ENCODE data around the gene TMEM97.
"Not testable (repeated sequence)": the region's sequence is repeated elsewhere in the genome, so short reads cannot be mapped to it uniquely, and the experiment has no call there.

TMEM97 gene

DNA sequence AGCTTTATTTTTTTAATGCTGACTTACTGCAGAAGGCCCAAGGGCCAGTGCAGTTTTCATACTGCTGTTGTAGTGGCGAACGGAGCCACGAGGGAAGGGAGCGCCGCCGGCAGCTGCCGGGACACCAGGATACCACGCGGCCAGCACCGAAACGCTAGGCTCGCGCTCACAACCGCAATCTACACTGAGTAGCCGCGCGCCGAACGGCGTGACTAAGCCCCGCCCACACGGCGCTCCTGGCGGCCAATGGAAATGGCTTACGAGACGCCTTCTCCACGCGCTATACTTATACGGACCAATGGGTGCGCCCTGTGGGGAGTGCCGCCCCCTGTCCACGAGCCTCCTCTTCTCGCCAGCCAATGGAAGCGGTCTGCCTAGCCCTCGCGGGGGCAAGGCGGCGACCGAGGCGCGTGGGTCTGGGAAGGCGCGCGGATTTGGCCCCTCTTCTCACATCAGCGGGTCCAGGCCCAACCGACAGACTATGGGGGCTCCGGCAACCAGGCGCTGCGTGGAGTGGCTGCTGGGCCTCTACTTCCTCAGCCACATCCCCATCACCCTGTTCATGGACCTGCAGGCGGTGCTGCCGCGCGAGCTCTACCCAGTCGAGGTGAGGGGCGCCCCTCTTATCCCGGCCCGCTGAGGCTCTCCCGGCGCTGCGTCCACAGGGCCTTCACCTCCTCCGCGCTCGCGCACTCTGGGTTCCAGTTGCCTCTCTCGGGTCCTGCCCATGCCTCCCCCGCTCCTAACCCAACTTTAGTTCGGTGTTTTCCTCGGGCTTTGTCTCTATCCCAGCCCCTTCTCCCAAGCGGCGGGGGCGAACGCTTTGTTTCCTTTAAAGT, at the start of gene TMEM97:
TMEM97 (plus strand) TSS at position 442 of the 839 bp plus-strand sequence; CDS start at position 482, 40 bp downstream.
- DNase-seq = peak; percentile 94

DNA sequence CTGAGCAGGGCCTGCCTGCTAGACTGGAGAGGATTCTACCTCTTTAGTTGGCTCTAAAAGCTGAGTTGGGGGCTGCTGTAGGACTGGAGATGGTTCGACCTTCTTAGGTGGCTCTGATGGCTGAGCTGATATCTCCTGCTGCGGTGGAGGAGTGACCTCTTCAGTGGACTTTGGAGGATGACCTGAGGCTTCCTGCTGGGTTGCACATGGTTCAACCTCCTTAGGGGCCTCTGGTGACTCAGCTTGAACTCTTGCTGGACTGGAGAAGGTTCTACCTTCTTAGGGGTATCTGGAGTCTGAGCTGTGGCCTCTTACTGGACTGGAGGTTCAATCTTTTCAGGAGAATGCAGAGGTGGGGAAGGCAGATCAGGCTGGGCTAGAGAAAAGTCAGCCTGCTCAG, 48.9 kb upstream of the TMEM97 start:
- DNase-seq = no peak

DNA sequence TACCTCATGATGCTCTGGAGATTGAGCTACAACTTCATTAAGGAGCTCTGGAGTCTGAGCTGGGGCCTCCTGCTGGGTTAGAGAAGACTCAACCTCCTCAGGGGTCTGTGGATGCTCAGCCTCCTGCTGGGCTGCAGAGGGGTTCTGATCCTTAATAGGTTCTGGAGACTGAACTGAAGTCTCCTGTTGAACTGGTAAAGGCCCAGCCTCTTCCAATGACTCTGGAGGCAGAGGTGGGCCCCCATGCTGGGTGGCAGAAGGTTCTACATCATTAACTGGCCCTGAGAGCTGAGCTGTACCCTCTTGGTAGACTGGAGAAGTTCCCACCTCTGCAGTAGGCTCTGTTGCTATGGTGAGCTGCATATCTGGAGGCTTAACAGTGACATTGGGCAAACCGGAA, 48.1 kb upstream of the TMEM97 start:
- DNase-seq = no peak

DNA sequence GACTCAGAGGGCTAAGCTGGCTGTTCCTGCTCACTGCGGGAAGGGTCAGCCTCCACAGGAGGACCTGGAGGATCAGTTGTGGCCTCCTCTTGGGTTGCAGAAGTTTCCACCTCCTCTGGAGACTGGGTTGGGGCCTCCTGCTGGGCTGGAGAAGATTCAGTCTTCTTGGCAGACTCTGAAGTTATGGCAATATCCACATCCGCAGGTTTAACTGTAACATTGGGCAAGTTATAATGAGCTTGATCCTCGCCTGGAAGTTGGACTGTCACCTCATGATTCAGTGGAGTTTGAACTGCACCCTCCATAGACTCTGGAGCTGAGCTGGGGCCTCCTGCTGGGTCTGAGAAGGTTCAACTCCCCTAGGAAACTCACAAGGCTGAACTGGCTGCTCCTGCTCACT, 47.6 kb upstream of the TMEM97 start:
- DNase-seq = no peak

GRCh38 chr17:28272166-28272565, 46.8 kb upstream of the TMEM97 start:
- DNase-seq = no peak

DNA sequence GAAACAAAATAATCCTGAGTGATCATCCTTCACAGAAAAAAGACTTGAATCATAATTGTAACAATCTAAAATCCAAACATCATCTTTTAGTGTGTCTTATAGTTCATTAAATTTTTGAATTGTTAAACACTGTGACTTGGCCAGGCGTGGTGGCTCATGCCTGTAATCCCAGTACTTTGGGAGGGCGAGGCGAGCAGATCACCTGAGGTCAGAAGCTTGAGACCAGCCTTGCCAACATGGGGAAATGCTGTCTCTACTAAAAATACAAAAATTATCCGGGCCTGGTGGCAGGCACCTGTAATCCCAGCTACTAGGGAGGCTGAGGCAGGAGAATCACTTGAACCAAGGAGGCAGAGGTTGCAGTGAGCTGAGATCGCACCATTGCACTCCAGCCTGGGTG, 45.7 kb upstream of the TMEM97 start:
- DNase-seq = not testable (repeated sequence)

GRCh38 chr17:28274591-28275265, 44.3 kb upstream of the TMEM97 start:
- no peak for DNase-seq

DNA sequence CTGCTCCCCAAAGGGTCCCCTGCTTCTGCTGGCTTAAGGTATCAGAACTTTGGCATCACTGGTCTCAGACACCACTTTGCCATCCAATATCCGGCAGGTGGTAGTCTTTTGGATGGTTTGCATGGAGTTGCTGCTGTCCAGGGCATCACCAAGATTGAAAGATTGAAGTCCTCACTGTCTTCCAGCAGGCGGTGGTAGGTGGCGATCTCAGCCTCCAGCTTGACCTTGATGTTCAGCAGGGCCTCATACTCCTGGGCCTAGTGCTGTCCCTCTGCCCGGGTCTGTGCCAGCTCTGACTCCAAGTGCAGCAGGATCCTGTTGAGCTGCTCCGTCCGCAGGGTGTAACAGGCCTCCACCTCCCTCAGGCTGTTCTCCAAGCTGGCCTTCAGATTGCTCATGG, 43.0 kb upstream of the TMEM97 start:
- DNase-seq = no peak

- DNase-seq = no peak
These were observed 39.6 kb upstream of the TMEM97 start for GRCh38 chr17:28279411-28279810.

- no peak for DNase-seq
These were observed 38.2 kb upstream of the TMEM97 start for GRCh38 chr17:28280826-28281225.

- DNase-seq = no peak
These were observed 36.4 kb upstream of the TMEM97 start for GRCh38 chr17:28282596-28282995.

- no peak for DNase-seq
These were observed 33.0 kb upstream of the TMEM97 start for GRCh38 chr17:28285965-28286364.

- no peak for DNase-seq
These were observed 28.3 kb upstream of the TMEM97 start for GRCh38 chr17:28290703-28291102.

DNA sequence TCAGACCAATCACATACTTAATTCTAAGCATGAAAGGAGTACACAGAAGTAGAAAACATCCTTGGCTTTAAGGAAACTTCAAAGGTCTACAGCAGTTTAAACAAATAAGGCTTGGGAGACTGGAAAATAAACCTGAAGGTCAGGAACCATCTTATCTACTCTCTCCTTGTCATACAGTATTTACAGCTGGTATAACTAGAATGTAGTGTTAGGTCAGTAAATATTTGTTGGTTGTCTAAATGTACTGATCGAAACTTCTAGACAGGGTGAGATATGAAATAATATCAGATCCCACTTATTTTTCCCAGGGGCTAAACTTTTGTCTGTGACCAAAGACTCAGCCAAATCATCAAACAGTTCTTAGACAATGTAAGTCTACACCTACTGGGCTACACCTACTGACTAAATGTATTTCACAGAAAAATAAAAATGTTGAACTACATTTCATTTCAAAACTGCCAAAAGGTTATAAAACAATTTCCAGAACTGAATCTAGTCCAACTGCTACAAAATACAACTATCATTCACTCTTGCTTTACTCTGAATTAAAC, 27.1 kb upstream of the TMEM97 start:
- no peak for DNase-seq

GRCh38 chr17:28292878-28293277, 26.1 kb upstream of the TMEM97 start:
- not testable (repeated sequence) for DNase-seq

DNA sequence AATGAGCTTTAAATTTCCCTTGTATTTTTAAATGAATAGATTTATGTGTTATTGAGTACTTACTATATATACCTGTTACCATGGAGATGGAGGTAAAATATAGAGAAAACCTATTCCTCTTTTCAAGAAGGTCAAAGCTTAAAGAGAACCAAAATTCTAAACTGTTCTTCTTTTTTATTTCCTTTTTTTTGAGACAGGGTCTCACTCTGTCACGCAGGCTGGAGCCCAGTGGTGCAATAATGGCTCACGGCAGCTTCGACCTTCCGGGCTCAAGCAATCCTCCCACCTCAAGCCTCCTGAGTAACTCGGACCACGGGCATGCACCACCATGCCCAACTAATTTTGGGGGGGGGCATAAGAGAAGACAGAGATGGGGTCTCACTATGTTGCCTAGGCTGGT, 25.0 kb upstream of the TMEM97 start:
- DNase-seq = no peak

- DNase-seq = no peak
These were observed 23.1 kb upstream of the TMEM97 start for GRCh38 chr17:28295677-28296578.

DNA sequence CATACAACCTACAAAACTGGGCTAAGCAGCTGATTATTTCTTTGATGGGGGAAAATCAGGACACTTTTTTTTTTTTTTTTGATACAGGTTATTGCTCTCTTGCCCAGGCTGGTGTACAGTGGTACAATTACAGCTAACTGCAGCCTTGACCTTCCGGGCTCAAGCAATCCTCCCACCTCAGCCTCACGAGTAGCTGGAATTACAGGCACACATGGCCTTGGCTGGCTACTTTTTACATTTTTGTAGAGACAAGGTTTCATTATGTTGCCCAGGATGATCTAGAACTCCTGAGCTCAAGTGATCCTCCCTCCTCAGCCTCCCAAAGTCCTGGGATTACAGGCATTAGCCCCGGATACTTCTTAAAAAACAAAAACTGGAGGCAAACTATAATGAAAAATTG, 20.6 kb upstream of the TMEM97 start:
- no peak for DNase-seq

DNA sequence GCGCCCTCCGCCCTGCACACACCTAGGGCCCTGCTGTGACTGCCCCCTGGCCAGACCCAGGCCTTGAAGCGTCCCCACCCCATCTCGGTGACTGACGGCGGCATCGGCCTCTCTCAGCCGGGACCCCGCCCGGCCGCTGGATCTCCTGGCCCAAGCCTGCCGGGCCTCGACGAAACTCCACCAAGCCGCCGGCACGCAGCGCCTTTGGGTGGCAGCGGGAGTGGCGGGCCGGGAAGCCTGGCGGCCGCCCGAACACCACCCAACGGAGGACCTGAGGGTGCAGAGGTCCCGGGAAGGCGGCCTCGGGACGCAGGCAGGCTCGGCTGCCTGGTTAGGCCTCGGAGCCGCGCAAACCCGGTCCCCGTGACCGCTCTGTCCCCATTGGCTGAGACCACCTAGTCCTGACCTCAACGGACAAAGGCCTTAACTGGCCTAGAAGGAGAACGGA, 12.0 kb upstream of the TMEM97 start:
- DNase-seq = no peak

DNA sequence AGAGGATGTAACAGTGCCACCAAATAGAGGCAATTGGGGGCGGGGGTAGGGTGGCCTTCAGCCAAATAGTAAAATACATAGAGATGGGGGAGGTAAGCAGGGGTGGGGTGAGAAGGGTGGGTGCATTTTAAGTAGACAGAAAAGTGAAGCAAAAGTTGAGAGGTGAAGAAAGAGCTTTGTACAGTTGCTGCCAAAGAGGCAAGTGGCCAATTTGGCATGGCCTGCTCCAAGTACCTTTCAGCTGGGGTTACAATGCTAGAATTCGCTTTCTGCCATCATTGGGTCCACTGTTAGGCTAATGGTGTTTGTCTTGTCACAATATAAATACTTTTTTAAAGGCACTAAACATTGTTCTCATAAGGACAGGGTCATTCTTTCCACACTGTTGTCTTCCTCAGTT, 5.2 kb upstream of the TMEM97 start:
- DNase-seq = no peak

DNA sequence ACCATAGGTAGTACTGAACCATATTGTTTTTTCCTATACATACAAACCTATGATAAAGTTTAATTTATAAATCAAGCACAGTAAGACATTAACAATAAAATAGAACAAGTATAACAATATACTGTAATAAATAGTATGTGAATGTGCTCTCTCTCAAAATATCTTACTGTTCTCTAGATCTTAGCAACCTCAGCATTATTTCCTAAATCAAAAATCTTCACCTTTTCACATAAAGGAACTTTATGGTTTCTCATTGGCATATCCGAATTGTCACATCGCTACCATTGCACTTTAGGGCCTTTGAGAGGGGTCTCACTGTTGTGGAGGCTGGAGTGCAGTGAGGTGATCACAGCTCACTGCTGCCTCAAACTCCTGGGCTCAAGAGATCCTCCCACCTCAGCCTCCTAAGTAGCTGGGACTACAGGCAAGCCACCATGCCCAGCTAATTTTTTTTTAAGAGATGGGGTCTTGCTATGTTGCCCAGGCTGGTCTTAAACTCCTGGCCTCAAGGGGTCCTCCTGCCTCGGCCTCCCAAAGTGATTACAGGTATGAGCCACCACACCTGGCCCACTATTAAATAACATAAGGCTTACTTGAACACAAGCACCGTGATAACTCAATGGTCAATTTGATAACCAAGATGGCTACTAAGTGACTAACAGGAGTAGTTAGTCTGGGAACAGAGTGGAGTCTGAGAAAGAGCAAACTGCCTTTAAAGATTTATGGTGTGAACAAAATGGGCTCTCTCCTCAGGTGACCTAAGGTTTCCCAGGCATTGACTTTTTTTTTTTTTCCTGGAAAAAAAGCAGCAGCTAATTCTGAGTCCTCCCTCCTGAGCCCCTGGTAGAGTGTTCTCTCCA, 2.9 kb upstream of the TMEM97 start:
- no peak for DNase-seq
